ENCODE results near the gene IFNL1. TPM values are rescaled to one million over a fixed set of nuclear protein-coding genes. Genes with fewer than 3 reads are reported as not detected.

Gene IFNL1
- total and polyA plus RNA-seq, 11 donors = not detected

DNA sequence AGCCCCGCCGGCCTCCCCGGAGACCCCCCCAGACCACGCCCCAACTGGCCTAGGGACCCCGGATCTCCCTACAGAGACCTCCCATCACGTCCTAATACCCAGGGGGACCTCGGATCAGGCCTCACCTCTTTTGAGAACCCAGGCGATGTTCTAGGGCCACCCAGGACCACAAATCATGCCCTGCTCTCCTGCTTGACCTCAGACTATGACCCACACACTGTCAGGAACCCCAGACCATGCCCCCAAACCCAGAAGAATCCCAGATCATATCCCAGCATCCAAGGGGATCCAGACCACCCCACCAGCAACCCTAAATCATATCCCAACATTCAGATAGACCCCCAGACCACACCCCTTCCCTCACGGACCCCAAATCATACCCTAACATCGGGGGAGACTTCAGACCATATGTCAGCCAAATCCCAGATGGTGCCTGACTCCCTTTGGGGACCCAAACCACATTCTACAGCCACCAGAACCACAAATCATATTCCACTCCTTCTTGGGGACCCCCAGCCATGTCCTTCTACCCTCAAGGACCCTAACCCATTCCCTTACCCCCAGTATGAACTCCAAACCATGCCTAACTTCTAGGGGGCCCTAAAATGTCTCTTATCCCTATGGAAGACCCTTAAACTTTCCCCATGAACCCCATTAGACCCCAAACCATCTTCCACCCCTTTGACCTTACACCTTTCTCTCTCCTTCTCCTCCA, 25.1 kb downstream of the IFNL1 start:
- intact Hi-C loops (cut with DNase I) = loop anchor here in 4 of 10 donors (5.0 to 10.0 kb wide), 4 partner anchors 126 to 366 kb away; partner anchors contain the start of gene NCCRP1 (in 1 of the 4)
- 21 to 89% (median 35%) methylated on average over 2 to 10 of the region's 10 CpGs for WGBS, 4 donors

DNA sequence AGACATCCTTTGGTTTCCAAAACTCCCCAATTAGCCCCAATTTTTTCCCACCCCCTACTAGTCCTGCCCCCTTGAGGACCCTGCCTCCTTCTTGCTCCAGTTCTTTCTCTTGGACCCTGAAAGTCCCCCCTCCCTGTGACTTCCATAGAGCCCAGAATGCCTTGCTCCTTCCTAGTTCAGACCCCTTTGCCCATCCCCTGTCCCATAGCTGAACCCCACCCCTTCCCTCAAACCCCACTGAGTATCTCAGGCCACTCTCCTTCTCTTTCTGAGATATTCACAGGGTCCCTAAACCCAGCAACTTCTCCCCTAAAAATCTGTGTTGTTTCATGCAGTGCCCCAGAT, 25.6 kb downstream of the IFNL1 start:
- TF ChIP-seq POLR2A (IDR thresholded peaks at IDR 0.05) = no peak
- TF ChIP-seq, protein P1, sequence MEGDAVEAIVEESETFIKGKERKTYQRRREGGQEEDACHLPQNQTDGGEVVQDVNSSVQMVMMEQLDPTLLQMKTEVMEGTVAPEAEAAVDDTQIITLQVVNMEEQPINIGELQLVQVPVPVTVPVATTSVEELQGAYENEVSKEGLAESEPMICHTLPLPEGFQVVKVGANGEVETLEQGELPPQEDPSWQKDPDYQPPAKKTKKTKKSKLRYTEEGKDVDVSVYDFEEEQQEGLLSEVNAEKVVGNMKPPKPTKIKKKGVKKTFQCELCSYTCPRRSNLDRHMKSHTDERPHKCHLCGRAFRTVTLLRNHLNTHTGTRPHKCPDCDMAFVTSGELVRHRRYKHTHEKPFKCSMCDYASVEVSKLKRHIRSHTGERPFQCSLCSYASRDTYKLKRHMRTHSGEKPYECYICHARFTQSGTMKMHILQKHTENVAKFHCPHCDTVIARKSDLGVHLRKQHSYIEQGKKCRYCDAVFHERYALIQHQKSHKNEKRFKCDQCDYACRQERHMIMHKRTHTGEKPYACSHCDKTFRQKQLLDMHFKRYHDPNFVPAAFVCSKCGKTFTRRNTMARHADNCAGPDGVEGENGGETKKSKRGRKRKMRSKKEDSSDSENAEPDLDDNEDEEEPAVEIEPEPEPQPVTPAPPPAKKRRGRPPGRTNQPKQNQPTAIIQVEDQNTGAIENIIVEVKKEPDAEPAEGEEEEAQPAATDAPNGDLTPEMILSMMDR (IDR thresholded peaks at IDR 0.05) = no peak
- H3K27me3 ChIP-seq = peaks cover 0 to 15% (median 0%) of the 10 kb centered on the region in 9 donors
- no peaks in the 10 kb centered on the region for H3K9me3 ChIP-seq
- ATAC-seq (no peak), DNase-seq (no peak)
- intact Hi-C loops (cut with DNase I) = loop anchor here in 4 of 10 donors (5.0 to 10.0 kb wide), 4 partner anchors 127 to 367 kb away; partner anchors contain the start of gene NCCRP1 (in 1 of the 4)
- peaks cover 0 to 1% (median 0%) of the 10 kb centered on the region in 9 donors for H3K36me3 ChIP-seq
- H3K27ac ChIP-seq = no peak overlapping the region
- H3K4me3 ChIP-seq = no peak overlapping the region
- peaks cover 0 to 13% (median 0%) of the 10 kb centered on the region in 12 donors for H3K4me1 ChIP-seq

More for the DNA sequence above, 25.1 kb downstream of the IFNL1 start:
- Histone ChIP-seq H3K4me1 (peaks cover 0 to 13% (median 0%) of the 10 kb centered on the region in 12 donors), H3K9me3 (no peaks in the 10 kb centered on the region), H3K27me3 (peaks cover 0 to 15% (median 0%) of the 10 kb centered on the region in 9 donors), H3K4me3 (peak overlapping the region in 6 of 12 donors; percentile 20 to 61 (median 42)), H3K27ac (no peak overlapping the region), H3K36me3 (no peaks in the 10 kb centered on the region)
- DNase-seq = no peak
- no peak for TF ChIP-seq POLR2A (IDR thresholded peaks at IDR 0.05)
- TF ChIP-seq, protein P1 (IDR thresholded peaks at IDR 0.05) = no peak
- ATAC-seq = no peak

DNA sequence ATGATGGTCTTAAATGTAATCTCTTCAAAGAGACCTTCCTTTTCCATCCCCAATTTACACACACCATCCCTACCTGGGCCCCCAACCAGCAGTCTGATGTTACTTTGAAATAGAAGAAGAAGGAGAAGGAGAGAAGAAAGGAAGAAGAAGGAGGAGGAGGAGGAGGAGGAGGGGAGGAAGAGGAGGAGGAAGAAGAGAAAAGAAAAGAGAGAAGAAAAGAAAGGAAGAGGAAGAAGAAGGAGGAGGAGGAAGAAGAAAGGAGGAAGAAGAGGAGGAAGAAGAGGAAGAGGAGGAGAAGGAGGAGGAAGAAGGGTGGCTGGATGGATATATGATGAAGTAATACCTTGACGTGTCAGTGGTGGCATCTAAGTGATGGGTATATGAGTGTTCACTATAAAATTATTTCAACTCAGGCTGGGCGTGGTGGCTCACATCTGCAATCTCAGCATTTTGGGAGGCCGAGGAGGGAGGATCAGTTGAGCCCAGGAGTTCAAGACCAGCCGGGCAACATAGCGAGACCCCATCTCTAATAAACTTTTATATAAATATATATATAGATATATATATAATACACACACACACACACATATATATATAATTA, 28.1 kb downstream of the IFNL1 start:
- no peak for ATAC-seq

More for the DNA sequence above, 28.1 kb downstream of the IFNL1 start:
- Histone ChIP-seq H3K27me3 (peaks cover 0 to 15% (median 0%) of the 10 kb centered on the region in 9 donors), H3K4me1 (peaks cover 0 to 22% (median 2%) of the 10 kb centered on the region in 12 donors), H3K36me3 (peaks cover 0 to 14% (median 0%) of the 10 kb centered on the region in 9 donors), H3K27ac (no peak overlapping the region), H3K4me3 (no peak overlapping the region), H3K9me3 (no peaks in the 10 kb centered on the region)
- 87 to 88% (median 87%) methylated on average over 5 of the region's 5 CpGs for WGBS, 4 donors
- intact Hi-C loops (cut with DNase I) = loop anchor here in 4 of 10 donors (2.0 to 10.0 kb wide), 5 partner anchors 130 to 370 kb away; partner anchors contain the start of gene NCCRP1 (in 1 of the 4)
- no peak for DNase-seq
- no peak for TF ChIP-seq POLR2A (IDR thresholded peaks at IDR 0.05)
- TF ChIP-seq, protein P1 (IDR thresholded peaks at IDR 0.05) = no peak

Measured in heart left ventricle (tissue), 16 donors.